GM13976 (cell line): ENCODE data around the gene OTOR.

ENCODE experiments used
- DNase-seq: peaks from one replicate; pipeline ENCODE4 v3.0.0; 2012; ENCODE audit warnings: low spot score
- CTCF ChIP-seq: IDR thresholded peaks from 2 replicates; pipeline ENCODE4 v1.5.1; 2012; ENCODE audit warnings: borderline replicate concordance, mild to moderate bottlenecking; ENCODE audit not compliant: insufficient read depth; ENCODE audit errors: extremely low read depth, missing control alignments, control extremely low read depth
- in situ Hi-C: fragments of 300-500 bp; cut with MboI; formaldehyde crosslinking; loops from one replicate; pipeline ENCODE4 v1.12.0; 2022; ENCODE audit warnings: low sequenced_read_pairs, mixed read lengths, inconsistent platforms; ENCODE audit not compliant: unreplicated experiment

Gene OTOR

GRCh38 chr20:16758454-16759180 is 10.5 kb downstream of the OTOR start:
- no peak for TF ChIP-seq CTCF
- no peak for DNase-seq
- in situ Hi-C loops: loop anchor here (25.0 kb wide), 2 partner anchors 246 to 1046 kb away; no protein-coding TSS in a partner anchor

DNA sequence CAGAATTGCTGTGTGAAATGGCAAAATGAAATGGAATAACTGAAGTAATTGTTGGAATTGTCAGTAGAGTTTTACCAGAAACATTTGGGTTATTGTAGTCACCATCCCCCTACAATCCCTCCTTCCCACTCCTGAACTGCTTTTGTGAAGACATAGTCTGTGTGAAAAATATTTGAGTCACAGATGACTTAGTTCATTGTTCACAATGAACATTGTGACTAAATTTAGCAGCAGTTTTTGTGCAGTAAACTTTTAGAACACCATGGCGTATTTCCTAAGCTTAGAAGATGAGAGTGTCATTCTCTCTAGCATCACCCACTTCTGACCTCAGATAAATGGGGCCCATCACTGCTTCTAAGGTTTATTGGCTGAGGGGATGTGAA is 11.0 kb downstream of the OTOR start:
- in situ Hi-C loops: loop anchor here (25.0 kb wide), 2 partner anchors 247 to 1047 kb away; no protein-coding TSS in a partner anchor
- DNase-seq: no peak

DNA sequence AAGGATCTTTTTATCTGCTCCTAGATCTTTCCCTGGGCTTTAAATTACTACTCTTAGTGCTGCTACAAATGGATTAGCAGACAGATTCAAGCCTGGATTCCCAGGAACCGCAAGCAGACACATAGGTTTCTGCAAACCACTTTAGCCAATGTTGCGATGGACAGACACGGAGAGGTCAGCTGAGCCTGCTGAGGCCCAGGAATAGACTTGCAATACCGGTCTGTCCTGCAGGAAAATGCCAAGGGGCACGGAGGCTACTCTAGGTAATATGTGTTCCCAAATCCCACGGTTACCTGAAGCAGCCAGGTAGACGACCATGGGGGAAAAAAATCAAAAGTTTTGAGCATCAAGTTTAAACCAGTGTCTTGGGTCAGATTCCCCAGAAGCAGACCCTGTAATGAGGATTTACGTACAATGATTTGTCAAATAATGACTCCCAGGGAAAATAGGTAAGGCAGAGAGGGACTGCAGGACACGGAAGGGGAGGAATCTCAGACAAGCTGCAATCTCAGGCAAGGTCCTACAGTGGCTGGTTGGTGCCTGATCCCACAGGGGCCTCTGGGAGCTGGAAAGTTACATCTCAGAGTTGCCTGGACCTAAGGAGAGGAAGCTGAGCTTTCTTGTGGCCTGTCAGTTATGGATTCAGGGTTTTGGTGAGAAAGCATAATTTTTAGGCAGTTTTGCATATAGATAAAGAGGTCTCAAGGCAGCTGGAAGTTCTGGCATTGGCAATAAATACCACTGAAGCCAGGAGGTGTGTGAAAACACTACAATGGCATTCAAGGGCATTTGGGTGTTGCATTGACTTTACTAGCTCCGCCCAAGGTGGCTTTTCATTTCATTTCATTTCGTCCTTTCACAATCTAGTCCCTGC is 12.5 kb downstream of the OTOR start:
- no peak for DNase-seq
- TF ChIP-seq CTCF: no peak
- in situ Hi-C loops: loop anchor here (25.0 kb wide), 2 partner anchors 248 to 1048 kb away; no protein-coding TSS in a partner anchor

More for the DNA sequence above, 11.0 kb downstream of the OTOR start:
- no peak for TF ChIP-seq CTCF

GRCh38 chr20:16761305-16761829 is 13.2 kb downstream of the OTOR start:
- TF ChIP-seq CTCF: peak; percentile 71
- in situ Hi-C loops: loop anchor here (25.0 kb wide), 2 partner anchors 249 to 1049 kb away; no protein-coding TSS in a partner anchor
- peak; percentile 38 for DNase-seq

DNA sequence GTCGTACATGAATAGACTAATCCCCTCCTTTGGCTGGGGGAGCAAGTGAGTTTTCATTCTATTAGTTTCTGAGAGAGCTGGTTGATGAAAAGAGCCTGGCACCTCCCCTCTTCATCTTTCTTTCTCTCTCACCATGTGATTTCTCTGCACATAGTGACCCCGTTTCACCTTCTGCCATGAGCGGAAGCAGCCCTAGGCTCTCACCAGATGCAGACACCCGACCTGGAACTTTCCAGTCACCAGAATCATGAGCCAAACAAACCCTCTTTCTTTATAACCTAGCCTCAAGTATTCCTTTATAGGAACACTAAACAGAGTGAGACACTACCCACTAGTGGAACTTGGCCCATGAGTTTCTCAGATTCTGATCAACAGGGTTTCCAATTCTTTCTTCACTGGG is 16.4 kb downstream of the OTOR start:
- in situ Hi-C loops: loop anchor here (25.0 kb wide), 2 partner anchors 252 to 1052 kb away; no protein-coding TSS in a partner anchor
- no peak for TF ChIP-seq CTCF
- DNase-seq: no peak

DNA sequence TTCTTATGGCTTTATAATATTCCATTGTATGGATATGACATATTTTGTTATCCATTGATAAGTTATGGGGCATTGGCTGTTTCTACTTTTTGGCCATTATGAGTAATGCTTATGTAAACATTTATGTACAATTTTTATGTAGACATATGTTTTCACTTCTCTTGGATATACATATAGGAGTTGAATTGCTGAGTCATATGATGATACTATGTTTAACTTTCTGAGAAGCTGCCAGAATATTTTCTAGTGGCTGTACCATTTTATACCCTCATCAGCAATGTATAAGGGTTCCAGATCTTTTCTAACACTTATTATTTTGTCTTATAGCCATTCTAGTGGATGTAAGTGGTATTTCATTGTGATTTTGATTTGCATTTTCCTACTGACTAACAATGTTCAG is 23.1 kb downstream of the OTOR start:
- no peak for TF ChIP-seq CTCF
- in situ Hi-C loops: loop anchor here (25.0 kb wide), 2 partner anchors 259 to 1059 kb away; no protein-coding TSS in a partner anchor
- no peak for DNase-seq
